ENCODE results near the gene LRRC36. TPM values are rescaled to one million over a fixed set of nuclear protein-coding genes. Genes with fewer than 3 reads are reported as not detected.
"Not testable (repeated sequence)": the region's sequence is repeated elsewhere in the genome, so short reads cannot be mapped to it uniquely, and the experiment has no call there.

Gene LRRC36
- polyA plus RNA-seq, 3 donors, result 0.65 to 3.2 (median 1.8) TPM

- Mint-ChIP-seq H3K36me3 (no peaks in the 10 kb centered on the region), H3K27ac (no peak overlapping the region), H3K4me3 (no peak overlapping the region), H3K9me3 (no peaks in the 10 kb centered on the region), H3K27me3 (ENCODE audit: low read depth in 3 of 3) (peaks cover 2 to 3% (median 3%) of the 10 kb centered on the region in 3 donors), H3K4me1 (peaks cover 4% of the 10 kb centered on the region)
- no peaks in the 10 kb centered on the region for H3K9me3 ChIP-seq (replicated peaks in 1 of 2; ENCODE audit: control insufficient read depth in 1 of 2, insufficient read depth in 1 of 2, low read length in 2 of 2)
- no peak overlapping the region for H2AFZ ChIP-seq (ENCODE audit: insufficient read depth, low read depth, low read length, poor library complexity, severe bottlenecking)
- no peaks in the 10 kb centered on the region for H3K4me1 ChIP-seq (ENCODE audit: control insufficient read depth in 1 of 2, insufficient read depth in 2 of 2, low read length in 2 of 2)
- H3K4me3 ChIP-seq (replicated peaks in 1 of 3; ENCODE audit: low read depth in 2 of 3, low read length in 3 of 3), result no peak overlapping the region
- WGBS (ENCODE audit: insufficient coverage), result 100% methylated on average over 2 of the region's 3 CpGs
- no peak for DNase-seq
- intact Hi-C loops (cut with micrococcal nuclease), result loop anchor here in 1 of 2 donors (10.0 kb wide), 1 partner anchor 48 kb away; no protein-coding TSS in a partner anchor
- no peaks in the 10 kb centered on the region for H4K20me1 ChIP-seq (ENCODE audit: insufficient read depth, low read length)
- no peaks in the 10 kb centered on the region for H3K27me3 ChIP-seq (ENCODE audit: control insufficient read depth in 2 of 2, insufficient read depth in 2 of 2, low read length in 2 of 2)
- H3K9ac ChIP-seq (ENCODE audit: insufficient read depth, low read length, poor library complexity, severe bottlenecking), result no peak overlapping the region
- TF ChIP-seq CTCF (IDR thresholded peaks at IDR 0.05), result no peak
- no peak overlapping the region for H3K27ac ChIP-seq (ENCODE audit: low read depth in 1 of 2, low read length in 2 of 2)
- no peaks in the 10 kb centered on the region for H3K79me2 ChIP-seq (ENCODE audit: insufficient read depth, low read length)
- no peak overlapping the region for H3K4me2 ChIP-seq (replicated peaks; ENCODE audit: extremely low read depth, low read length, poor library complexity, severe bottlenecking)
- H3K36me3 ChIP-seq (replicated peaks in 1 of 2; ENCODE audit: control insufficient read depth in 1 of 2, insufficient read depth in 2 of 2, low read length in 2 of 2), result no peaks in the 10 kb centered on the region
Measured at GRCh38 chr16:67356396-67356795, 29.8 kb downstream of the LRRC36 start.

GRCh38 chr16:67357561-67357960, 30.9 kb downstream of the LRRC36 start:
- Mint-ChIP-seq H3K9me3 (no peaks in the 10 kb centered on the region), H3K4me1 (peaks cover 4% of the 10 kb centered on the region)
- 66% methylated on average over 3 of the region's 4 CpGs for WGBS (ENCODE audit: insufficient coverage)

GRCh38 chr16:67359540-67360269, 33.1 kb downstream of the LRRC36 start:
- not testable (repeated sequence) for H3K79me2 ChIP-seq (ENCODE audit: insufficient read depth, low read length); H2AFZ ChIP-seq (ENCODE audit: insufficient read depth, low read depth, low read length, poor library complexity, severe bottlenecking); H3K4me2 ChIP-seq (replicated peaks; ENCODE audit: extremely low read depth, low read length, poor library complexity, severe bottlenecking); H3K27me3 ChIP-seq (ENCODE audit: control insufficient read depth in 2 of 2, insufficient read depth in 2 of 2, low read length in 2 of 2); H3K27ac ChIP-seq (ENCODE audit: low read depth in 1 of 2, low read length in 2 of 2); H3K9me3 Mint-ChIP-seq; H4K20me1 ChIP-seq (ENCODE audit: insufficient read depth, low read length); H3K27ac Mint-ChIP-seq; DNase-seq; H3K27me3 Mint-ChIP-seq (ENCODE audit: low read depth in 3 of 3); H3K4me3 Mint-ChIP-seq; H3K4me1 ChIP-seq (ENCODE audit: control insufficient read depth in 1 of 2, insufficient read depth in 2 of 2, low read length in 2 of 2); H3K4me3 ChIP-seq (replicated peaks in 1 of 3; ENCODE audit: low read depth in 2 of 3, low read length in 3 of 3); H3K9ac ChIP-seq (ENCODE audit: insufficient read depth, low read length, poor library complexity, severe bottlenecking); H3K9me3 ChIP-seq (replicated peaks in 1 of 2; ENCODE audit: control insufficient read depth in 1 of 2, insufficient read depth in 1 of 2, low read length in 2 of 2); H3K36me3 ChIP-seq (replicated peaks in 1 of 2; ENCODE audit: control insufficient read depth in 1 of 2, insufficient read depth in 2 of 2, low read length in 2 of 2); H3K36me3 Mint-ChIP-seq
- intact Hi-C loops (cut with micrococcal nuclease), result loop anchor here in 1 of 2 donors (10.0 kb wide), 1 partner anchor 45 kb away; no protein-coding TSS in a partner anchor
- H3K4me1 Mint-ChIP-seq, result peaks cover 16% of the 10 kb centered on the region
- 81% methylated on average over 6 of the region's 8 CpGs for WGBS (ENCODE audit: insufficient coverage)

More at GRCh38 chr16:67357561-67357960, 30.9 kb downstream of the LRRC36 start:
- no peaks in the 10 kb centered on the region for H3K36me3 Mint-ChIP-seq
- H3K9me3 ChIP-seq (replicated peaks in 1 of 2; ENCODE audit: control insufficient read depth in 1 of 2, insufficient read depth in 1 of 2, low read length in 2 of 2), result no peaks in the 10 kb centered on the region
- no peak overlapping the region for H3K9ac ChIP-seq (ENCODE audit: insufficient read depth, low read length, poor library complexity, severe bottlenecking)
- no peak overlapping the region for H2AFZ ChIP-seq (ENCODE audit: insufficient read depth, low read depth, low read length, poor library complexity, severe bottlenecking)
- no peaks in the 10 kb centered on the region for H4K20me1 ChIP-seq (ENCODE audit: insufficient read depth, low read length)
- no peaks in the 10 kb centered on the region for H3K36me3 ChIP-seq (replicated peaks in 1 of 2; ENCODE audit: control insufficient read depth in 1 of 2, insufficient read depth in 2 of 2, low read length in 2 of 2)
- no peak overlapping the region for H3K27ac ChIP-seq (ENCODE audit: low read depth in 1 of 2, low read length in 2 of 2)
- no peaks in the 10 kb centered on the region for H3K79me2 ChIP-seq (ENCODE audit: insufficient read depth, low read length)
- H3K4me1 ChIP-seq (ENCODE audit: control insufficient read depth in 1 of 2, insufficient read depth in 2 of 2, low read length in 2 of 2), result no peaks in the 10 kb centered on the region
- peaks cover 2 to 3% (median 3%) of the 10 kb centered on the region in 3 donors for H3K27me3 Mint-ChIP-seq (ENCODE audit: low read depth in 3 of 3)
- no peak for DNase-seq
- TF ChIP-seq CTCF (IDR thresholded peaks at IDR 0.05), result no peak
- no peaks in the 10 kb centered on the region for H3K27me3 ChIP-seq (ENCODE audit: control insufficient read depth in 2 of 2, insufficient read depth in 2 of 2, low read length in 2 of 2)
- no peak overlapping the region for H3K4me3 Mint-ChIP-seq
- no peak overlapping the region for H3K27ac Mint-ChIP-seq
- intact Hi-C loops (cut with micrococcal nuclease), result loop anchor here in 1 of 2 donors (10.0 kb wide), 1 partner anchor 47 kb away; no protein-coding TSS in a partner anchor
- no peak overlapping the region for H3K4me3 ChIP-seq (replicated peaks in 1 of 3; ENCODE audit: low read depth in 2 of 3, low read length in 3 of 3)
- no peak overlapping the region for H3K4me2 ChIP-seq (replicated peaks; ENCODE audit: extremely low read depth, low read length, poor library complexity, severe bottlenecking)
